MCF 10A (cell line): ENCODE results near the gene PSPC1. TPM values are rescaled to one million over a fixed set of nuclear protein-coding genes. Genes with fewer than 3 reads are reported as not detected.

Experiments used
- BruUV-seq: library from RNA; stranded (reverse); fragments of 400-500 nt; replicated peaks from 2 replicates; lab custom pipeline; 2021; lab: Mats Ljungman, UMichigan
- CTCF ChIA-PET: fragments of 300-600 bp; sonication (Branson Sonifier 250); formaldehyde crosslinking; extraction: SDS; loops from one replicate; lab custom pipeline; 2021; ENCODE audit warnings: antibody characterized with exemption, inconsistent platforms; lab: Yijun Ruan, JAX
- POLR2A ChIA-PET: fragments of 300-600, 350-650 bp; sonication (Branson Sonifier 250); formaldehyde crosslinking; extraction: SDS; loops from one replicate; lab custom pipeline; 2020; ENCODE audit warnings: antibody characterized with exemption, inconsistent platforms; lab: Yijun Ruan, JAX
- DNase-seq: peaks from one replicate; pipeline ENCODE4 v3.0.0-alpha.2; 2018; ENCODE audit not compliant: unreplicated experiment
- H3K27ac Mint-ChIP-seq: one replicate; pipeline ENCODE4 v1.8.0; 2022; ENCODE audit warnings: mild to moderate bottlenecking, low read depth, mixed read lengths; ENCODE audit not compliant: unreplicated experiment
- H3K27me3 Mint-ChIP-seq: one replicate; pipeline ENCODE4 v1.8.0; 2022; ENCODE audit warnings: mixed read lengths; ENCODE audit not compliant: insufficient read depth, unreplicated experiment
- H3K36me3 Mint-ChIP-seq: one replicate; pipeline ENCODE4 v1.8.0; 2022; ENCODE audit warnings: mild to moderate bottlenecking, moderate library complexity, mixed read lengths; ENCODE audit not compliant: insufficient read depth, unreplicated experiment
- H3K4me1 Mint-ChIP-seq: one replicate; pipeline ENCODE4 v1.8.0; 2022; ENCODE audit warnings: mixed read lengths; ENCODE audit not compliant: insufficient read depth, unreplicated experiment
- H3K4me3 Mint-ChIP-seq: one replicate; pipeline ENCODE4 v1.8.0; 2022; ENCODE audit warnings: mild to moderate bottlenecking, moderate library complexity, mixed read lengths; ENCODE audit not compliant: unreplicated experiment
- H3K9me3 Mint-ChIP-seq: one replicate; pipeline ENCODE4 v1.8.0; 2022; ENCODE audit warnings: mixed read lengths; ENCODE audit not compliant: unreplicated experiment
- intact Hi-C: fragments of 100-400 bp; cut with micrococcal nuclease; formaldehyde crosslinking; loops from 2 replicates; pipeline ENCODE4 v1.14.1; 2022
- total RNA-seq: library from RNA; stranded (reverse); gene quantifications from 2 replicates; pipeline ENCODE4 v1.2.3, GENCODE V29; 2022
- TF ChIP-seq, protein P1 (sequence below): fragments of 200-600 bp; IDR thresholded peaks from one replicate; pipeline ENCODE4 v1.8.0; 2022; ENCODE audit warnings: antibody characterized with exemption, mild to moderate bottlenecking; ENCODE audit not compliant: unreplicated experiment

Gene PSPC1
- total RNA-seq, 1 experiment from 2014 or later = 43.6 TPM

DNA sequence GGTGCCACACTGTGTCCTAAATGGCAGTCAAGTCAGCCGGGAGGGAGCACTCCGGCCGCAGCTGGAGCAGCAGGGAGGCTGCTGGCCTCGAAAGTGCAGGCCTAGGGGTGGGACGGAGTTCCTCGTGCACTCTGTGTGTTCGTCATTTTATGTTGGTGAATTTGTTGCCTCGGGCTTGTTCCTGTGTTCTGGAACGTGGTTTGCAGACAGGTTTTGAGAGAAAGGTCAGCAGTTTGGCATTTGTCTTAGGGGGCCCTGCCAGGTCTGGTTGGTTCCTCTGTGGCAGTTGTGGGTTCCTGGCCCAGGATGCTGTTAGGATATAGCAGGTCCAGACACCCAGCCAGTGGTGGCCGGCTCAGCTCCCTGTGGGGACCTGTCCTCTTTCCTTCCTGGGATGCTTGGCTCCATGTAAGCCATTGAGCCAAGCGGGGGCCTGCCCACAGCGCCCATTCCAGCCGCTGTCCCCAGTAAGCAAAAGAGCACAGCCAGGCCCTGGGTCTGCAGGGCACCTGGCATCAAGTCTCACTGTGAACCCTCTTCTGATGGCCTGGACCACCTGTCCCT lies 119.2 kb downstream of the PSPC1 start:
- no peak overlapping the region for H3K4me3 Mint-ChIP-seq

GRCh38 chr13:19661561-19661960 lies 121.2 kb downstream of the PSPC1 start:
- DNase-seq = no peak
- no peaks in the 10 kb centered on the region for H3K9me3 Mint-ChIP-seq
- H3K27ac Mint-ChIP-seq = no peak overlapping the region
- H3K36me3 Mint-ChIP-seq = peaks cover 89% of the 10 kb centered on the region
- no peaks in the 10 kb centered on the region for H3K4me1 Mint-ChIP-seq
- H3K27me3 Mint-ChIP-seq = no peaks in the 10 kb centered on the region
- POLR2A ChIA-PET = no interaction called here
- TF ChIP-seq, protein P1, sequence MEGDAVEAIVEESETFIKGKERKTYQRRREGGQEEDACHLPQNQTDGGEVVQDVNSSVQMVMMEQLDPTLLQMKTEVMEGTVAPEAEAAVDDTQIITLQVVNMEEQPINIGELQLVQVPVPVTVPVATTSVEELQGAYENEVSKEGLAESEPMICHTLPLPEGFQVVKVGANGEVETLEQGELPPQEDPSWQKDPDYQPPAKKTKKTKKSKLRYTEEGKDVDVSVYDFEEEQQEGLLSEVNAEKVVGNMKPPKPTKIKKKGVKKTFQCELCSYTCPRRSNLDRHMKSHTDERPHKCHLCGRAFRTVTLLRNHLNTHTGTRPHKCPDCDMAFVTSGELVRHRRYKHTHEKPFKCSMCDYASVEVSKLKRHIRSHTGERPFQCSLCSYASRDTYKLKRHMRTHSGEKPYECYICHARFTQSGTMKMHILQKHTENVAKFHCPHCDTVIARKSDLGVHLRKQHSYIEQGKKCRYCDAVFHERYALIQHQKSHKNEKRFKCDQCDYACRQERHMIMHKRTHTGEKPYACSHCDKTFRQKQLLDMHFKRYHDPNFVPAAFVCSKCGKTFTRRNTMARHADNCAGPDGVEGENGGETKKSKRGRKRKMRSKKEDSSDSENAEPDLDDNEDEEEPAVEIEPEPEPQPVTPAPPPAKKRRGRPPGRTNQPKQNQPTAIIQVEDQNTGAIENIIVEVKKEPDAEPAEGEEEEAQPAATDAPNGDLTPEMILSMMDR = no peak
- intact Hi-C loops = no loop called here
- CTCF ChIA-PET = no interaction called here
- no TSS peak for BruUV-seq
- no peak overlapping the region for H3K4me3 Mint-ChIP-seq

More for the DNA sequence above, 119.2 kb downstream of the PSPC1 start:
- no peak for DNase-seq
- Mint-ChIP-seq H3K27me3 (no peaks in the 10 kb centered on the region), H3K36me3 (peaks cover 94% of the 10 kb centered on the region), H3K4me1 (no peaks in the 10 kb centered on the region), H3K9me3 (no peaks in the 10 kb centered on the region), H3K27ac (no peak overlapping the region)
- ChIA-PET CTCF (no interaction called here), POLR2A (no interaction called here)
- no TSS peak for BruUV-seq
- TF ChIP-seq, protein P1 = no peak
- intact Hi-C loops = no loop called here

DNA sequence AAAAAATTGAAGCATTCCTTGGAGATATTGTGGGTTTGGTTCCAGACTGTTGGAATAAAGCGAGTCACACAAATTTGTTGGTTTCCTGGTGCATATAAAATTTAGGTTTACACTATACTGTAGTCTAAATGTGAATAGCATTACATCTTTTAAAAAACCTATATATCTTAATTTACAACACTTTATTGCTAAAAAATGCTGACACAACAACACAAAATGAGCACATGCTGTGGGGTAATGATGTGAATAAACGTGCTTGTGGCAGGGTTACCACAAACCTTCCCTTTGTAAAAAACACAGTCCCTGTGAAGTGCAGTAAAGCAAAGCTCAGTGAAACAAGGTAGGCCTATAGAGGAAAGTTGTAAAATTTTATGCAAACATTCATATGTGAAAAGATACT lies 121.6 kb downstream of the PSPC1 start:
- Mint-ChIP-seq H3K4me1 (no peaks in the 10 kb centered on the region), H3K36me3 (peaks cover 89% of the 10 kb centered on the region), H3K27me3 (no peaks in the 10 kb centered on the region), H3K9me3 (no peaks in the 10 kb centered on the region), H3K4me3 (no peak overlapping the region), H3K27ac (no peak overlapping the region)
- TSS peak; percentile 31 for BruUV-seq
- TF ChIP-seq, protein P1 = no peak
- CTCF ChIA-PET = no interaction called here
- POLR2A ChIA-PET = interaction anchor here (1.5 kb wide), 1 partner anchor 28 kb away, joined by 4 read pairs; the partner anchor contains the start of gene MPHOSPH8
- DNase-seq = no peak
- intact Hi-C loops = no loop called here

GRCh38 chr13:19658831-19659230 lies 123.9 kb downstream of the PSPC1 start:
- Mint-ChIP-seq H3K36me3 (peaks cover 87% of the 10 kb centered on the region), H3K9me3 (no peaks in the 10 kb centered on the region), H3K4me1 (no peaks in the 10 kb centered on the region), H3K27ac (no peak overlapping the region), H3K27me3 (no peaks in the 10 kb centered on the region), H3K4me3 (no peak overlapping the region)
- BruUV-seq = no TSS peak
- intact Hi-C loops = no loop called here
- CTCF ChIA-PET = no interaction called here
- POLR2A ChIA-PET = interaction anchor here (0.6 to 1.4 kb wide), 2 partner anchors 14 to 353 kb away, joined by 3 read pairs; no protein-coding TSS in a partner anchor
- DNase-seq = no peak
- TF ChIP-seq, protein P1 = no peak
